ENCODE measurements around the gene TOMM40.

DNA sequence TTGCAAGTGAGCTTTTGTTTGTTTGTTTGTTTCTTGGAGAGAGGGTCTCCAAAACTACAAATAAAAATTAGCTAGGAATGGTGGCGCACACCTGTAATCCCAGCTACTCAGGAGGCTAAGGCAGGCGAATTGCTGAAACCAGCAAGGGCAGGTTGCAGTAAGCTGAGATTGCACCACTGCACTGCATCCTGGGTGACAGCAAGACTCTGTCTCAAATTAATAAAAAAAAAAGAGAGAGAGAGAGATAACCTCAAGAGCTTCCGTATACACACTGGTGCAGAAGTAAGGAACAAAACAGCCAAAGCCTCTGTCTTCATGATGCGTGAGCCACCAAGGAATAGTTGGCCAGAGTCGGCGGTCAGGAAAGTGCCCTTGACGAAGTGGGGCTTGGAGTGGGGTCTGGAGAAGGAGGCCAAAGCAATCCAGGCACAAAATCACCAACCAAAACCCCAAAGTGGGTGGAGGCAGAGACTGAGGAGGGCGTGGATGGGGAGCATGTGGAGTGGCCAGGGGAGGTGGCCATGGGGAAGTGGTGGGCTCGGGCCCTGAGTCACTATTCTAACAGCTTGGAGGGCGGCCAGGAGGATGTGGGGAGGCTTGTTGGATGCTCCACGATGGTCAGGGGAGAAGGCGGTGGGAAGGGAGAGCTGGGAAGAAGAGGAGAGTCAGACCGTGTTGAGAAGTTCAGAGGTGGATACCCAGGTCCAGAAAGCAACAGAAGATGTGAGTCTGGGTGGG is 21.2 kb upstream of the TOMM40 start:
- no peak for TF ChIP-seq EZH2 (IDR thresholded peaks at IDR 0.05; ENCODE audit: borderline replicate concordance, low read length)
- TF ChIP-seq, protein P1, sequence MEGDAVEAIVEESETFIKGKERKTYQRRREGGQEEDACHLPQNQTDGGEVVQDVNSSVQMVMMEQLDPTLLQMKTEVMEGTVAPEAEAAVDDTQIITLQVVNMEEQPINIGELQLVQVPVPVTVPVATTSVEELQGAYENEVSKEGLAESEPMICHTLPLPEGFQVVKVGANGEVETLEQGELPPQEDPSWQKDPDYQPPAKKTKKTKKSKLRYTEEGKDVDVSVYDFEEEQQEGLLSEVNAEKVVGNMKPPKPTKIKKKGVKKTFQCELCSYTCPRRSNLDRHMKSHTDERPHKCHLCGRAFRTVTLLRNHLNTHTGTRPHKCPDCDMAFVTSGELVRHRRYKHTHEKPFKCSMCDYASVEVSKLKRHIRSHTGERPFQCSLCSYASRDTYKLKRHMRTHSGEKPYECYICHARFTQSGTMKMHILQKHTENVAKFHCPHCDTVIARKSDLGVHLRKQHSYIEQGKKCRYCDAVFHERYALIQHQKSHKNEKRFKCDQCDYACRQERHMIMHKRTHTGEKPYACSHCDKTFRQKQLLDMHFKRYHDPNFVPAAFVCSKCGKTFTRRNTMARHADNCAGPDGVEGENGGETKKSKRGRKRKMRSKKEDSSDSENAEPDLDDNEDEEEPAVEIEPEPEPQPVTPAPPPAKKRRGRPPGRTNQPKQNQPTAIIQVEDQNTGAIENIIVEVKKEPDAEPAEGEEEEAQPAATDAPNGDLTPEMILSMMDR (conservative IDR thresholded peaks at IDR 0.05 in 1 of 2, IDR thresholded peaks at IDR 0.05 in 1 of 2; ENCODE audit: extremely low read depth in 1 of 2, insufficient read depth in 1 of 2, low read depth in 1 of 2, low read length in 2 of 2) = no peak

All from mammary epithelial cell (primary cell).